Measurements from ENCODE around the gene C1orf146.
"Not testable (repeated sequence)": the region's sequence is repeated elsewhere in the genome, so short reads cannot be mapped to it uniquely, and the experiment has no call there.

Gene C1orf146

GRCh38 chr1:92276082-92276481, 58.4 kb downstream of the C1orf146 start:
- DNase-seq = no peak

- no peak for DNase-seq
These were observed 59.5 kb downstream of the C1orf146 start for GRCh38 chr1:92277105-92277723.

GRCh38 chr1:92279781-92280180, 62.1 kb downstream of the C1orf146 start:
- not testable (repeated sequence) for DNase-seq

GRCh38 chr1:92281411-92281810, 63.7 kb downstream of the C1orf146 start:
- not testable (repeated sequence) for DNase-seq

GRCh38 chr1:92291372-92291999, 73.8 kb downstream of the C1orf146 start:
- peak; percentile 52 to 60 for DNase-seq

Measured in inflammatory macrophage (primary cell).